ENCODE measurements around the gene TRAPPC6A. TPM values are rescaled to one million over a fixed set of nuclear protein-coding genes. Genes with fewer than 3 reads are reported as not detected.

Gene TRAPPC6A
- total and polyA plus RNA-seq, 2 of the 13 experiments (the other 11 are each of a cell fraction or from before 2014, with no cell fraction given), result 6.5 to 21.0 TPM

DNA sequence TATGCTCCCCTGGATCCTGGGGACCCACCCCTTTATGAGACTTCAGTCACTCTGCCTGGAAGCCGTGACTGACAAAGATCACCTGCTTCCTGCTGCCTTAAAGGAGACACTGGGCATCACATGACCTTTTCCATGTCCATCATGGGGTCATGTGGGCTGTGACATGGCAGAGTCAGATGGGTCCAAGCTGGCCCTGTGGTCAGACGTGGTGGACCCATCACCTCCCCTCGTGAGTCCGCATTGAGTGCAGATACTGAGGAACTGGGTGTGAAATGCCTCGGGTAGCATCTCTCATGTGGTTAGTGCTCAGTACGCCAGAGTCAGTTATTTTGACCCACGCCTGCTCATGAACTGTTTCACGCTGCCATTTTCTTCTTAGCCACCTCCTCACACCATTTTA is 44.4 kb downstream of the TRAPPC6A start:
- no peak overlapping the region for H3K4me3 ChIP-seq (replicated peaks in 1 of 3; ENCODE audit: insufficient read depth in 1 of 3, low read depth in 2 of 3, low read length in 3 of 3)
- CTCF ChIA-PET (ENCODE audit: low intra/inter-chr PET ratio, low total read pairs), result no interaction called here
- no peak overlapping the region for H3K27ac ChIP-seq (ENCODE audit: extremely low read length, insufficient read depth, low read length)
- H3K36me3 ChIP-seq (replicated peaks in 1 of 2; ENCODE audit: control insufficient read depth in 1 of 2, insufficient read depth in 2 of 2, low read length in 2 of 2), result peaks cover 4 to 7% of the 10 kb centered on the region in 2 experiments; a peak in 2 of 5 replicates
- TF ChIP-seq ERF (CRISPR knock-in tag; IDR thresholded peaks at IDR 0.05), result no peak
- no peak for TF ChIP-seq ZFP36L2 (CRISPR knock-in tag; IDR thresholded peaks at IDR 0.05)
- TF ChIP-seq SP1 (IDR thresholded peaks at IDR 0.05), result no peak
- no peak for TF ChIP-seq SP1 (CRISPR knock-in tag; IDR thresholded peaks at IDR 0.05)
- TF ChIP-seq ZSCAN20 (CRISPR knock-in tag; IDR thresholded peaks at IDR 0.05; ENCODE audit: borderline replicate concordance), result no peak
- TF ChIP-seq MTA3 (CRISPR knock-in tag; IDR thresholded peaks at IDR 0.05), result no peak
- peaks cover 38% of the 10 kb centered on the region for H3K79me2 ChIP-seq (ENCODE audit: insufficient read depth, low read length)
- H4K20me1 ChIP-seq (ENCODE audit: insufficient read depth, low read length), result peaks cover 12% of the 10 kb centered on the region; the same call in 1 of the 2 replicates
- intact Hi-C loops (cut with micrococcal nuclease; ENCODE audit: unreplicated experiment), result no loop called here
- POLR2A ChIA-PET, result no interaction called here
- H2AFZ ChIP-seq (ENCODE audit: low read length), result no peak overlapping the region
- H3K27me3 ChIP-seq (ENCODE audit: control insufficient read depth in 1 of 2, insufficient read depth in 2 of 2, low read length in 2 of 2), result no peaks in the 10 kb centered on the region
- no peak overlapping the region for H3K4me2 ChIP-seq (ENCODE audit: low read depth, low read length)
- 96% methylated on average over 5 of the region's 8 CpGs for WGBS (ENCODE audit: low lambda C conversion rate)
- in situ Hi-C loops (cut with HindIII; ENCODE audit: extremely low pct_ligation_motif_present, low pct_unique_long_range_greater_than_20kb), result no loop called here
- no peak overlapping the region for H3K9ac ChIP-seq (ENCODE audit: insufficient read depth, low read depth, low read length)
- BruUV-seq (replicated peaks), result no TSS peak
- FAIRE-seq (no peak), ATAC-seq (no peak), DNase-seq (ENCODE audit: low spot score) (no peak)
- H3K4me1 ChIP-seq (ENCODE audit: insufficient read depth, low read length), result peaks cover 56% of the 10 kb centered on the region
- no peaks in the 10 kb centered on the region for H3K9me3 ChIP-seq (ENCODE audit: low read length)

GRCh38 chr19:45130888-45131615 is 47.0 kb downstream of the TRAPPC6A start:
- no peak overlapping the region for H3K9ac ChIP-seq (ENCODE audit: insufficient read depth, low read depth, low read length)
- BruUV-seq (replicated peaks), result no TSS peak
- no peak overlapping the region for H3K27ac ChIP-seq (ENCODE audit: extremely low read length, insufficient read depth, low read length)
- intact Hi-C loops (cut with micrococcal nuclease; ENCODE audit: unreplicated experiment), result no loop called here
- ChIA-PET POLR2A (interaction anchor here (1.1 to 1.2 kb wide), 2 partner anchors 33 to 72 kb away, joined by 3 to 5 read pairs; no protein-coding TSS in a partner anchor), CTCF (ENCODE audit: low intra/inter-chr PET ratio, low total read pairs) (interaction anchor here (1.1 to 2.0 kb wide), 2 partner anchors 71 to 114 kb away, joined by 3 to 8 read pairs; no protein-coding TSS in a partner anchor)
- DNase-seq (ENCODE audit: low spot score), result peak; percentile 73
- H3K79me2 ChIP-seq (ENCODE audit: insufficient read depth, low read length), result peaks cover 42% of the 10 kb centered on the region
- no peak overlapping the region for H2AFZ ChIP-seq (ENCODE audit: low read length)
- in situ Hi-C loops (cut with HindIII; ENCODE audit: extremely low pct_ligation_motif_present, low pct_unique_long_range_greater_than_20kb), result no loop called here
- H3K27me3 ChIP-seq (ENCODE audit: control insufficient read depth in 1 of 2, insufficient read depth in 2 of 2, low read length in 2 of 2), result no peaks in the 10 kb centered on the region
- no peak overlapping the region for H3K4me2 ChIP-seq (ENCODE audit: low read depth, low read length)
- no peak overlapping the region for H3K4me3 ChIP-seq (replicated peaks in 1 of 3; ENCODE audit: insufficient read depth in 1 of 3, low read depth in 2 of 3, low read length in 3 of 3)
- H4K20me1 ChIP-seq (ENCODE audit: insufficient read depth, low read length), result peaks cover 12% of the 10 kb centered on the region; the same call in 1 of the 2 replicates
- no peak for FAIRE-seq
- peak; percentile 90 for ATAC-seq
- no peaks in the 10 kb centered on the region for H3K9me3 ChIP-seq (ENCODE audit: low read length)
- 66% methylated on average over 10 of the region's 13 CpGs for WGBS (ENCODE audit: low lambda C conversion rate)
- peaks cover 42% of the 10 kb centered on the region for H3K4me1 ChIP-seq (ENCODE audit: insufficient read depth, low read length)
- peaks cover 6 to 15% of the 10 kb centered on the region in 2 experiments; a peak in 3 of 5 replicates for H3K36me3 ChIP-seq (replicated peaks in 1 of 2; ENCODE audit: control insufficient read depth in 1 of 2, insufficient read depth in 2 of 2, low read length in 2 of 2)
- TF ChIP-seq ZNF260 (CRISPR knock-in tag; IDR thresholded peaks at IDR 0.05; ENCODE audit: borderline replicate concordance, low read depth) (no peak), MAZ (IDR thresholded peaks at IDR 0.05; ENCODE audit: borderline replicate concordance, low read depth, low read length) (peak; percentile 18; the same call in 1 of the 2 replicates), MAZ (CRISPR knock-in tag; IDR thresholded peaks at IDR 0.05; ENCODE audit: low read depth) (no peak), ZNF512 (CRISPR knock-in tag; IDR thresholded peaks at IDR 0.05) (no peak), ZNF326 (CRISPR knock-in tag; IDR thresholded peaks at IDR 0.05; ENCODE audit: borderline replicate concordance) (no peak), HHEX (CRISPR knock-in tag; IDR thresholded peaks at IDR 0.05) (no peak), GATAD1 (CRISPR knock-in tag; IDR thresholded peaks at IDR 0.05) (0 out of 2 replicates have a peak, but pooled peaks have one; percentile 35), NFE2L2 (IDR thresholded peaks at IDR 0.05; ENCODE audit: low read length) (no peak), KMT2B (CRISPR knock-in tag; IDR thresholded peaks at IDR 0.05) (no peak), SMARCE1 (IDR thresholded peaks at IDR 0.05; ENCODE audit: borderline replicate concordance) (no peak)

Measured in HepG2 (cell line).